ENCODE measurements around the gene SNX25.

- TF ChIP-seq CTCF (IDR thresholded peaks at IDR 0.05) (no peak), EP300 (IDR thresholded peaks at IDR 0.05; ENCODE audit: borderline replicate concordance in 1 of 2, low read depth in 1 of 2, low read length in 1 of 2) (no peak)
These were observed 25.9 kb downstream of the SNX25 start for GRCh38 chr4:185235119-185235842.
